Astrocyte of the hippocampus (primary cell): ENCODE results near the gene TAF1A.

Source experiments
- DNase-seq: peaks from one replicate; pipeline ENCODE4 v3.0.0; 2011; ENCODE audit warnings: low read depth, low spot score

The TAF1A gene

DNA sequence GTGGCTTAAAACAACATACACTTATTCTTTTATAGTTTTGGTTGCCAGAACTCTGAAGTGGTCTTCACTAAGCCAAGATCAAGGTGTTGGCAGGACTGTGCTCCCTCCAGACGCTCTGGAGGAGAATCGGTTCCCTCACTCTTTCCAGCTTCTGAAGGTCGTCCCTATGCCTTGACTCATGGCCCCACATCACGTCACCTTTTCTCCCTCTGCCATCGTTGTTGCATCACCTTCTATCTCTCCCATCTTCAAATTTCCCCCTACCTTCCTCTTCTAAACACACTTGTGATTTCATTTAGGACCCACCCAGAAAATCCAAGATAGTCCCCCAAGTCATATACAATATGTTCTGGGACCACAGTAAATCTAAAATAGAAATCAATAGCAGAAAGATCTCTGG, 54.3 kb downstream of the TAF1A start:
- DNase-seq = no peak

DNA sequence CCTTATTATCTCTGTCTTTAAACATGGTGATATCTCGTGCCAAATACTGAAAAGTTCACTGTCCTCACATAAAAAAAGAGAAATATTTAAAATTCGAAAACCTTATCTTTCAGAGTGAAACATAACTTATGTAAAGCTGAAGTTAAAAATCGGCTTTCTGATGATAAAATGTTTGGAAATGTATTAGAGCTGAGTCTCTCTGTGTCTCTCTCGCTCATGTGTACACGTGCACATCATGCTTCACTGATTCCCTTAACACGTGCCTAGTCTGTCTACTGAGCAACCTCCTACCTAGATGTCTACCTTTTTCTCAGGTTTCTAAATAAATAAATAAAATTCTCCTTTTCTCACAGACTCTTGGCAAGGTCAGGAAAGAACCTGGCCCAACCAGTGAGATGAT, 58.9 kb downstream of the TAF1A start:
- DNase-seq = no peak

DNA sequence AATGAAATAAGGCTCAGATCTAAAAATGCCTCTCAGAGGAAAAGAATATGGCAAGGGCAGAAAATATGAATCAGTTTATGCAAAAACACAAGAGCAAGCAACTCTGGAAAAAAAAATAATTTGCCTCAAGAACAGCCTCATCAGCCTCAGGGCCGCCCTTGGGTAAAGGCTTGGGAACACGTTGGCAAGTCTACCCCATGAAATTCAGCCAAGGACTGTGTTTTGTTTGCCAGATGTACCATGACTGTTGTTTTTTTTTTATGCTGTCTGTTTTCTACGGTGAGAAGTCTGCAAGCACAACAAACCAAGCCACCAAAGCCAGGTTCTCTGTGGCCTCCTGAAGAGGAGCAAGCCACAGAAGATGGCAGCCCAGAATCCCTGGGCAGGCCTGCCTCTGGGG, 59.8 kb downstream of the TAF1A start:
- DNase-seq = peak; percentile 17

DNA sequence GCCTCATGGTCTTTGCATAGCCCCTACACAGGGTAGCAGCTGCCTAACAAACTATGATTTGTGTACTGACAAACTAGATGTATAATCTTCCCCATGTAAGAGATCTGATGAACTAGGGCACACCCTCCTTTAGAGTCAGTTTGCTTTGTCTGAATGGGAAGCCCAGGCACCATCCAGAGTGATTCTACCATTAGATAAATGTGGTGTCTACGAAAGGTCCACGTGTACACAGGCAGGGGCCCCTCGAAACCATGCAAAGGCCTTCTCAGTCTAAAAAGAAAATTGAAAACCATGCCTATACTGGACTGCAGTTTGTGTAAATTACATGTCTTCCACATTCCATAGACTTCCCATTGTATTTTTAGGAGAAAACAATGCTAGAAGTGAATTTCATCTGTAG, 60.6 kb downstream of the TAF1A start:
- DNase-seq = no peak

DNA sequence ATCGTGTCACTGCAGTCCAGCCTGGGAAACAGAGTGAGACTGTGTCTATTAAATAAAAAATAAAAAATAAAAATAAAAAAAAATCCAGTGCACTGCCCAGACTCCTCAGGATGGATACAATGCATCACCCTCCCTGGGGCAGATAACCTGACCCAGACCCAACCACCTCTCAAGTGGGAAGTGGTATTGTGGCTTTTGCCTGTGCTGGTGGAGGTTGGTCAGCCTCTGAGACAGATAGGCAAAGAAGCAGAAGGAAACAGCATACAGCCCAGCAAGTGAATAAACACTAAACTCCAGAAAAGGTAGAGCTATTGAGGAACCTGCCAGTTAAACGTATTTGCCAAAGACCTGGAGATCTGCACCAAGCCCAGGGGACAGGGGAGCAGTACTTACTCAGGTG, 63.8 kb downstream of the TAF1A start:
- no peak for DNase-seq

DNA sequence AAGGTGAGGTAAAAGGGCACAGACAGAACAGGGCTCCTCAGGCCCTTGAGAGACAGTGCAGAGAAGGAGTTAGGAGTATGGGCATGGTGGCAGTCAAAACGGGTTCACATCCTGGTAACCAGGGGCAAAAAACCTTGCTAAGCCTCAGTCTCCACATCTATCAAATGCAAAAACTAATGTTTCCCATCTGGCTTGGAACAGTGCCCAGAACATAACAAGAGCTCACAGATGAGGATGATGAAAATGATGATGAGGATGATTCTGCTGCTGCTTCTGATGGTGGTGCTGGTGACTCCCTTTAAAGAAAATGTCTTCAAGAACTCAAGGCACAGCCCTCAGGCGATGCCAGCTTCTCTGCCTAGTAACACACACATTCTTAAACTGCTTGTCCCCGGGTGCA, 65.9 kb downstream of the TAF1A start:
- no peak for DNase-seq

DNA sequence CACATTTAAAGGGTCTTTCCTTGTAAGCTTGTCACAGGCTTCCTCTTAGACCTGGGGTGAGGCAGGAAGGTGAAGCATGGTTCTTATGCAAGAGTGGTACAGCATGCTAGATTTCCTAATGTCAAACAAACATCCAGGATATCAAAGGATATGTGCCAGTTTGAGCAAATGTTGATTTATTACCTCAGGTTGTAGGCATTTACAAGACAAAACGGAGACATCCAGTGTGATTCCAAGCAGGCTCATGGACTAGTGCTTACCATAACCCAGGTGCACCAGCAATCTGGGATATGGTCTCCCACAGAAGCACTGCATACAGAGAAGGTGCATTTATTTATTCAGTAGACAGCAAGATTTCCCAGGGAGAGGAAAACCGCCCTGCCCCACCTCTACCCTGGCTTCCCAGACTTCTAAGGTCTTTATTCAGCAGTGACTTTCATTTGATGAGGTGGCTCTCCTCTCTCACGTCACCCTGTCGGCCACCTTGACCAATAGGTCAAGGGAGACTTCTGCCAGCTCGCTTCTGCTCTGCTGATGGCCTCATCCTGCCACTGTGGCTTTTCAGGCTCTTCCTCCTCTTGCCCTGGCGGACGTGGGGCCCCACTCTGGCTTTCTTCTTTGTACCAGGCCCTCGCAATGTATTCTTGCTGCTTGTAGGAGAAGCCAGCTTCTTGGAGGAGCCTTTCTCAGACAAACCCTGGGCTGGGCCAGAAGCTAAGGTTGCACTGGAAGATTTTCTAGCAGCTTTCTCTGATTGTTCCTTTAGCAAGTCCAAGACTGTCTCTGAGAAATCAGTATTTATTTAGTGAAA, 67.4 kb downstream of the TAF1A start:
- DNase-seq = no peak

DNA sequence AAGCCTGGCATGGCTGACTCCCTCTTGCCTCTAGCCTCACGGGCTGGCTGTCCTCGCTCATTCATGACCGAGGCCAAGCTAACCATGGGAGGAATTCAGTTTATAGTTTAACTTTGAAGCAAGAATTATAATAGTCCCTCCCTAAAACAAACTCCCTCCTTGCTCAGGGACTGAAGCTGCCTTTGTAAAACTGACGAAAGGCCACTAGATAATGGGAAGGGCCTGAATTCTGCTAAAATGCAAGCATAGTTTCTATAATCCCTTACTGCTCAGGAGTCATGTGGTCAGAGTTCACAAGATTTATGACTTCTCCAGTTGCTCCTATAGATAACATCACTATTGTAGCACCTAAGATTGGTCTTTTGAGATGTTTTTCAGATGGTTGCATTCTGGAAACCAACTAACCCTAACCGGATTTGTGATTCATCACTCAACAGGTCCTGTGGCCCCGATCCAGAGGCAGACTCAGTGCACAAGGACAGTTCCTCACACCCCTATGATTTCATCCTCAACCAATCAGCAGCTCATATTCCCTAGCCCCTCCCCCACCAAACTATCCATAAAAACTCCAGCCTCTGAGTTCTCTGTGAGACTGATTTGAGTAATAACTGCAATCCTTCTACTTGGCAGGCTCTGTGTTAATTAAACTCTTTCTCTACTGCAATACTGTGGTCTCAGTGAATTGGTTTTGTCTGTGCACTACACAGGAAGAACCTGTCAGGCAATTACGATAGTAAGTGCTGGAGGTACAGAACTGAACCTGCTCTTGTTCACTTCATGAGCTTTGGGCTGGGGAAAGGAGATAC, 68.2 kb downstream of the TAF1A start:
- DNase-seq = no peak
